Activated CD8-positive, alpha-beta memory T cell treated with anti-CD3 and anti-CD28 coated beads for 24 hours (primary cell): ENCODE data around the gene TRIM4.
"Not testable (repeated sequence)": the region's sequence is repeated elsewhere in the genome, so short reads cannot be mapped to it uniquely, and the experiment has no call there.

Source experiments
- DNase-seq: peaks from one replicate; pipeline ENCODE4 v3.0.0-alpha.2; 2020

Gene TRIM4

GRCh38 chr7:99919814-99920112 is 433 bp upstream of the TRIM4 start:
- no peak for DNase-seq

- DNase-seq, result no peak
These were observed 8.4 kb downstream of the TRIM4 start for GRCh38 chr7:99910976-99911375.

GRCh38 chr7:99901581-99901980 is 17.7 kb downstream of the TRIM4 start:
- no peak for DNase-seq

DNA sequence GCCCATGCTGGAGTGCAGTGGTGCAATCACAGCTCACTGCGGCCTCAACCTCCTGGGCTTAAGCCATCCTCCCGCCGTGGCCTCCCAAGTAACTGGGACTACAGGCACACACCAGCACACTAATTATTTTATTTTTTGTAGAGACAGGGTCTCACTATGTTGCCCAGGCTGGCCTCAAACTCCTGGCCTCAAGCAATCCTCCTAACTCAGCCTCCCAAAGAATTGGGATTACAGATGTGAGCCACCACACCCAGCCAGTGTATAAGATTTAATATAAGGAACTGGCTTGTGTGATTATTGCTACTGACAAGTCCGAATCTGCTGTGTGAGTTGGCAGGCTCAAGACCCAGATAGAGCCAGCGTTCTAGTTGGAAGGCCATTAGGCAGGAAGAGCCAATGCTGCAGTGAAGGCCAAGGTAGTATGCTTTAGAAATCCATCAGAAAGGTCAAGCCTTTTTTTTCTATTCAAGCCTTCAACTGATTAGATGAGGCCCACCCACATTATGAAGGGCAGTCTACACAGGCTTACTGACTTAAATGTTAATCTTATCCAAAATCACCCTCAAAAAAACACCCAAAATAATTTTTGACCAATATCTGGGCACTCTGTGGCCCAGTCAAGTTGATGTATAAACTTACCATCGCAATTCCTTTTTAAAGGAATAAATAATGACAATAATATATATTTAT is 19.4 kb downstream of the TRIM4 start:
- no peak for DNase-seq

DNA sequence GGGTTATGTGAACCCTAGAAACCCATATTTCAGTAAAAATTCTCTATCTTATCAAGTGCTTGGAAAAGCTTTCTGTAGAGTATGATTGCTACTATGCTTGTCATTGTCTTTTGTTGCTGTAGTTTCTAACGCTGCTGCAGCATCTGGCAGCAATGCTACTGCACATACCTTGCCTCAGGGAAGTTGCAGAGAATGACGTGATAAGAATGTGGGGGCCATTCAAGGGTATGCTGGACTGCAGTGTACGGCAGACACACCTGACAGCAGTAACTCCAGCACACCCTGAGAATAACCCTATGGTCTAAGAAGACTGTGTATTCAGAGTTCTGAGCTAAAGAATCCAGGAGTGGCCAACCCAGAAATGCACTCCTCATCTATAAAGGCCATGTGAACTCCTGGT is 20.5 kb downstream of the TRIM4 start:
- no peak for DNase-seq

DNA sequence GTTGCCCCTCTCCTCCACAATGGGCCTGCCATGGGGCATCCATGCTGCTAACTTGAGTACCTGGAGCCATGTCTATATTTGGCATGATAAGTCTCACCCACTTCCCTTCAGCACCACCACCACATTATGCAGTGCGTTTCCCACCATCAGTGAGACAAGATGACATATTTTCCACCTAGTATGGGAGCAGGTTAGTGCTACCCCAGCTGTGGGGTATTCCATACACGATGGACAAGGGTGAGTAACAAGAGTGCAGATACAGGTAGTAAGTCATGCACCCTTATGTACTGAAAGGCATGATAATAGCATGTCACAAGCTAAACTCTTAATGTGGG is 21.3 kb downstream of the TRIM4 start:
- DNase-seq, result no peak

DNA sequence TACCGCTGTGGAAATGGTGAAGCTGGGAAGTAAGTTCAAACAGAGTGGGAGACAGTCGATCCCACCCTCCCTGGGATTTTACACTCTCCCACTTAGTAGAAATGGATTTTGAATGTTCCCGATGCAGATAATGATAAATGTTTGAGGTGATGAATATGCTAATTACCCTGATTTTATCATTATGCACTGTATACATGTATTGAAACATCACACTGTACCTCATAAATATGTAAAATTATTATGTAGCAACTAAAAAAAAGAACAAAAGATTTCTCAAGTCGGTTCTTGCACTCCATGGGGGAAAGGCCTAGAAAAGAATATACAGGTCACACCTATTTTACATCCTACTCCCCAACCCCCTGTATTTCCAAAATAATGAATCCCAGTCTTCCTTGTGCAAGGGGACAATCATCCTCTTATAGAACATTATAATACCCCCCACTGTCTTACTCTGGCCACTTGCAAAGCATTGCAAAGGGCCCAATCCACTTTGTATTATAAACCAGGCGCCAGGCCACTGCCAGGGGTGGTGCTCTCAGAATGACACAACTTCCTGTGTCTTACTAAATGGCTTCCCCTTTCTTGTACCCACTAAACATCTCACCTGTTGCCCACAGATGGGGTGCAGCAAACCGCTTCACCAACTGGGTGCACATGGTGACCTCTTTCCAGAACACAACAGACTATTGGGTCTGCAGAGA is 21.9 kb downstream of the TRIM4 start:
- no peak for DNase-seq

DNA sequence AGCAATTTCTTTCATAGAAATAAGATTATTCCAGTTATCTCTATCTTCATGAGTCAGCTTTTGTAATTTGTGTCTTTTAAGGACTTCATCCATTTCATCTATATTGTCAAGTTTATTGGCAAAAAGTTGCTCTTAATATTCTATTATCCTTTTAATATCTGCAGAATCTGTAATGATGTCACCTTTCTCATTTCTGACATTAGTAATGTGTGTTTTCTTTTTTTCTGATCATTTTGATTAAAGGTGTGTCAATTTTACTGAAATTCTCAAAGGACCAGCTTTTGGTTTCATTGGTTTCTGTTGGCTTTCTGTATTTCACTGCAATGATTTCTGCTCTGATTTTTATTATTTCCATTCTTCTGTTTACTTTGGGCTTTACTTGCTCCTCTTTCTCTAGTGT is 24.6 kb downstream of the TRIM4 start:
- no peak for DNase-seq

DNA sequence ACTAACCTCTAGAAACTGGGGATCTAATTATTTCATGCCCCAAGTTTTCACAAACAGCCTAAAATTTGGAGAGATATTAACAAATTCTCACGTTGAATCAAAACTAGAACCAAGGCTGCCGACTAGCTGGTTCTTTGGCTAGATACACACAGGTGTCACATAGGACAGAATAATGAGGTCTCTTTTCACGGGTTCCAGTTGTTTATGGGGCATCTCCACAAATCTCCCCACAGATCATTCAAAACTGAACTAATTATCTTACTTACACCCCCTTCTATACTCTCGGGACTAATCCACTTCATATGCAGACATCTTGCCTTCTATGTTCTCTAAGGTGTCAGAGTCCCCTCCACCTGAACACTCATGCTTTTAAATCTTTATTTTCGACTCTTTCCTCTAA is 26.1 kb downstream of the TRIM4 start:
- no peak for DNase-seq

GRCh38 chr7:99890348-99890747 is 29.0 kb downstream of the TRIM4 start:
- not testable (repeated sequence) for DNase-seq

DNA sequence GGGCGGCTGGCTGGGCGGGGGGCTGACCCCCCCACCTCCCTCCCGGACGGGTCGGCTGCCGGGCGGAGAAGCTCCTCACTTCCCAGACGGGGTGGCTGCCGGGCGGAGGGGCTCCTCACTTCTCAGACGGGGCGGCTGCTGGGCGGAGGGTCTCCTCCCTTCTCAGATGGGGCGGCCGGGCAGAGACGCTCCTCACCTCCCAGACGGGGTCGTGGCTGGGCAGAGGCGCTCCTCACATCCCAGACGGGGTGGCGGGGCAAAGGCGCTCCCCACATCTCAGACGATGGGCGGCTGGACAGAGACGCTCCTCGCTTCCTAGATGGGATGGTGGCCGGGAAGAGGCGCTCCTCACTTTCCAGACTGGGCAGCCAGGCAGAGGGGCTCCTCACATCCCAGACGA is 31.0 kb downstream of the TRIM4 start:
- DNase-seq, result not testable (repeated sequence)

- DNase-seq, result no peak
These were observed 38.0 kb downstream of the TRIM4 start for GRCh38 chr7:99881370-99881769.

- no peak for DNase-seq
These were observed 42.4 kb downstream of the TRIM4 start, which contains the start of gene OR2AE1 for GRCh38 chr7:99876933-99877332. TSS of gene OR2AE1 (minus strand) at chr7:99877033. CDS start at chr7:99877033, 0 bp downstream.

DNA sequence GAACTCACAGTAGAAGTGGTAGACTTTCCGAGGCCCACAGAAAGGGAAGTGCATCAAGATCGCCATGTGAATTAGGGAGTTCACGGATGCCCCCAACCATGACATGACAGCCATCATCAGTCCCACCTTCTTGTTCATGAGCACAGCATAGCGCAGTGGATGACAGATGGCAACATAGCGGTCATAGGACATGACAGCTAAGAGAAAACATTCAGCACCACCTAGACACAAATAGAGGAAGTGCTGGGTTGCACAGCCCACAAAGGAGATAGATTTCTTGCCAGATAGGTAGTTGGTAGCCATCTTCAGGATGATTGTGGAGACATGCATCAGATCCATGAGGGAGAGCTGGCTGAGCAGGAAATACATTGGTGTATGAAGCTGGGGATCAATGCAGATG is 42.8 kb downstream of the TRIM4 start:
- DNase-seq, result no peak

GRCh38 chr7:99868246-99868645 is 51.1 kb downstream of the TRIM4 start:
- no peak for DNase-seq

GRCh38 chr7:99867477-99867876 is 51.9 kb downstream of the TRIM4 start:
- not testable (repeated sequence) for DNase-seq

DNA sequence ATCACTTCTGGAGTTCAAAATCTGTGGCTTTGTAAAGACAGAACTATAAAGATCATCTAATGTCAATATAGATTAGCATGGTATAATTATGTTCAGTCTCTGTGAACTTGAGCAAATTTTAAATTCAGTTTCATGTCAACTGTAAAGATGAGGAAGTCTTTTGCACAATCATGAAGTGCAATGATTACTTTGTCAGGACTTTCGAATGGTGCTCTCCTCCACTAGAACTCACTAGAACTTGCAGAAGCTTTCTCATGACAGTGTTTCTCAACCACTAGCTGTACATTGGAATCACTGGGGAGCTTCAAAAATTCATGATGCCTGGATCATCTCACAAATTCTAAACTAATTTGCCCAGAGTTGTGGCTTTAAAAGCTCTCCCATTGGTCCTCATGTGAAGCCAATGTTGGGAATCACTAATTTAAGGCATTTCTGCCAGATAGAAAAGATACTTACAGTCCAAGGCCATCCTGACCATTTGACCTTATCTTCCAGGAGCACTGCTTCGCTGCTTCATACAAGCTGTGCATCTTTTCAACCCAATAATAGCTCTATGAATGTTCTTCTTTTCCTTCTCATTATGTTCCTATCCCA is 55.4 kb downstream of the TRIM4 start:
- DNase-seq, result no peak

- DNase-seq, result no peak
These were observed 58.8 kb downstream of the TRIM4 start for GRCh38 chr7:99860281-99861127.

- no peak for DNase-seq
These were observed 64.1 kb downstream of the TRIM4 start for GRCh38 chr7:99855236-99855635.

- no peak for DNase-seq
These were observed 70.7 kb downstream of the TRIM4 start for GRCh38 chr7:99848420-99849216.

- DNase-seq, result no peak
These were observed 75.0 kb downstream of the TRIM4 start for GRCh38 chr7:99844328-99844727.

- DNase-seq, result no peak
These were observed 75.5 kb downstream of the TRIM4 start for GRCh38 chr7:99843808-99844207.

GRCh38 chr7:99842926-99843325 is 76.4 kb downstream of the TRIM4 start:
- no peak for DNase-seq
